Pancreas (tissue), 10 donors: ENCODE measurements around the gene MSLN. TPM values are rescaled to one million over a fixed set of nuclear protein-coding genes. Genes with fewer than 3 reads are reported as not detected.

ENCODE experiments used
- ATAC-seq, 4 donors: fragments of 200-7000 bp; cut with Tn5 transposase; one replicate each; pipeline versions ENCODE4 v1.8.0 to v1.9.1; 2020; ENCODE audit warnings: mild to moderate bottlenecking in 4 of 4, moderate library complexity in 4 of 4
- DNase-seq, 6 donors: peaks; one replicate each; pipeline ENCODE4 v3.0.0-alpha.2; 2020
- FAIRE-seq: peaks from 2 replicates; lab custom pipeline; 2012; peaks lifted over from hg19 to GRCh38; lab: Jason Lieb, UNC
- H3K27ac ChIP-seq, 4 donors: fragments of 200-600 bp; sonication (generic); 1 replicate in 3 of 4; 2 replicates in 1 of 4; pipeline versions ENCODE4 v1.5.0 to v1.8.0; 2020
- H3K27me3 ChIP-seq, 4 donors: fragments of 200-600 bp; one replicate each; pipeline ENCODE4 v1.8.0; 2021
- H3K36me3 ChIP-seq, 3 donors: fragments of 200-600 bp; sonication (generic) in 1 of 3; one replicate each; pipeline versions ENCODE4 v1.5.0 to v1.8.0; 2020 to 2021
- H3K4me1 ChIP-seq, 3 donors: fragments of 200-600 bp; one replicate each; pipeline ENCODE4 v1.8.0; 2021
- H3K4me3 ChIP-seq, 4 donors: fragments of 200-600 bp; sonication (generic) in 2 of 4; one replicate each; pipeline versions ENCODE4 v1.5.0 to v1.8.0; 2020 to 2021
- H3K9me3 ChIP-seq, 4 donors: fragments of 200-600 bp; one replicate each; pipeline ENCODE4 v1.8.0; 2021
- CTCF ChIP-seq, 4 donors: fragments of 200-600 bp; sonication (generic) in 3 of 4; IDR thresholded peaks; one replicate each; pipeline versions ENCODE4 v1.5.0 to v1.8.0; 2021; ENCODE audit warnings: antibody characterized with exemption in 4 of 4
- WGBS, 2 donors: extraction: QIAGEN DNeasy Blood & Tissue Kit; methylation state at CpG; one replicate each; pipeline ENCODE4 v1.1.7; 2013; 5-methylcytosine and 5-hydroxymethylcytosine counted together
- intact Hi-C, 3 donors: fragments of 100-400 bp; cut with DNase I; formaldehyde crosslinking; loops; one replicate each; pipeline versions ENCODE4 v1.11.1 to v1.14.2; 2022
- polyA plus RNA-seq, 2 donors: library from polyadenylated mRNA; stranded (reverse); fragments of 200-250 nt; gene quantifications; one replicate each; pipeline ENCODE4 v1.2.3, GENCODE V29; 2013
- total RNA-seq, 6 donors: library from RNA; stranded (reverse); fragmentation: NEBNext Ultra II Directional in 4 of 6; extraction: Animal tissue kit (Norgen Biotek cat#: 25700) in 4 of 6; gene quantifications; one replicate each; pipeline versions ENCODE4 v1.2.1 to v1.2.4, GENCODE V29; 2021 to 2023
- donor health status: healthy with polysubstance abuse.
- donor health status: DM: no; HTN: no; CAD: no; lungs with moderate emphysema.
- donor health status: DM: no; HTN: no; CAD: no.
- donor health status: control.
- donor health status: control.
- donor health status: Bipolar disorder and iron deficiency.
- donor health status: DM: yes; HTN: yes; CAD: no.
- donor health status: DM: no; HTN: no; CAD: no.
- donor health status: DM: no; HTN: no; CAD: no.
- donor health status: DM: yes; HTN: yes; CAD: no.

Gene MSLN
- total and polyA plus RNA-seq, 8 donors = 0.35 to 4.6 (median 0.96) TPM; not detected in 1

GRCh38 chr16:734981-735881 lies 25.3 kb upstream of the MSLN start:
- H3K27ac ChIP-seq = no peak overlapping the region
- H3K9me3 ChIP-seq = no peaks in the 10 kb centered on the region
- no peak for FAIRE-seq
- no peak overlapping the region for H3K4me3 ChIP-seq
- no peaks in the 10 kb centered on the region for H3K27me3 ChIP-seq
- WGBS, 2 donors = 93 to 95% methylated on average over 25 of the region's 25 CpGs
- peaks cover 0 to 40% (median 0%) of the 10 kb centered on the region in 3 donors for H3K36me3 ChIP-seq
- intact Hi-C loops = no loop called here
- no peak for TF ChIP-seq CTCF (IDR thresholded peaks at IDR 0.05)
- no peak for ATAC-seq
- peaks cover 5 to 7% (median 7%) of the 10 kb centered on the region in 3 donors for H3K4me1 ChIP-seq
- DNase-seq = peak in 1 of 6 donors; percentile 67

GRCh38 chr16:735982-736453 lies 24.5 kb upstream of the MSLN start:
- intact Hi-C loops = no loop called here
- ATAC-seq = no peak
- FAIRE-seq = no peak
- Histone ChIP-seq H3K4me1 (peaks cover 5 to 7% (median 7%) of the 10 kb centered on the region in 3 donors), H3K9me3 (no peaks in the 10 kb centered on the region), H3K36me3 (peaks cover 0 to 40% (median 0%) of the 10 kb centered on the region in 3 donors), H3K27ac (no peak overlapping the region), H3K4me3 (no peak overlapping the region), H3K27me3 (no peaks in the 10 kb centered on the region)
- DNase-seq = no peak
- TF ChIP-seq CTCF (IDR thresholded peaks at IDR 0.05) = no peak
- WGBS, 2 donors = 89 to 91% methylated on average over 13 of the region's 13 CpGs

- FAIRE-seq (no peak), DNase-seq (no peak), ATAC-seq (no peak)
- H3K4me1 ChIP-seq = peaks cover 5 to 7% (median 7%) of the 10 kb centered on the region in 3 donors
- no peak overlapping the region for H3K4me3 ChIP-seq
- intact Hi-C loops = no loop called here
- H3K27ac ChIP-seq = no peak overlapping the region
- no peaks in the 10 kb centered on the region for H3K9me3 ChIP-seq
- TF ChIP-seq CTCF (IDR thresholded peaks at IDR 0.05) = no peak
- 95 to 97% methylated on average over 29 of the region's 29 CpGs for WGBS, 2 donors
- no peaks in the 10 kb centered on the region for H3K27me3 ChIP-seq
- H3K36me3 ChIP-seq = peaks cover 0 to 38% (median 0%) of the 10 kb centered on the region in 3 donors
Measured at GRCh38 chr16:736936-737481, 23.5 kb upstream of the MSLN start.

- ATAC-seq = no peak
Measured at GRCh38 chr16:739560-740458, 20.7 kb upstream of the MSLN start.

More at GRCh38 chr16:739560-740458, 20.7 kb upstream of the MSLN start:
- no peak for TF ChIP-seq CTCF (IDR thresholded peaks at IDR 0.05)
- H3K36me3 ChIP-seq = peaks cover 0 to 21% (median 0%) of the 10 kb centered on the region in 3 donors
- H3K9me3 ChIP-seq = no peaks in the 10 kb centered on the region
- H3K27me3 ChIP-seq = no peaks in the 10 kb centered on the region
- intact Hi-C loops = no loop called here
- peak in 2 of 6 donors; percentile 58 to 77 for DNase-seq
- H3K4me3 ChIP-seq = peak overlapping the region; percentile 88 to 97 (median 96)
- FAIRE-seq = no peak
- 32 to 36% methylated on average over 37 to 38 of the region's 38 CpGs for WGBS, 2 donors
- H3K27ac ChIP-seq = no peak overlapping the region
- peaks cover 5 to 7% (median 7%) of the 10 kb centered on the region in 3 donors for H3K4me1 ChIP-seq
